ENCODE data around the gene CDH15. TPM values are rescaled to one million over a fixed set of nuclear protein-coding genes. Genes with fewer than 3 reads are reported as not detected.

Gene CDH15
- total and polyA plus RNA-seq, 2 of the 13 experiments (the other 11 are each of a cell fraction or from before 2014, with no cell fraction given), result 0.74 to 2.2 TPM

DNA sequence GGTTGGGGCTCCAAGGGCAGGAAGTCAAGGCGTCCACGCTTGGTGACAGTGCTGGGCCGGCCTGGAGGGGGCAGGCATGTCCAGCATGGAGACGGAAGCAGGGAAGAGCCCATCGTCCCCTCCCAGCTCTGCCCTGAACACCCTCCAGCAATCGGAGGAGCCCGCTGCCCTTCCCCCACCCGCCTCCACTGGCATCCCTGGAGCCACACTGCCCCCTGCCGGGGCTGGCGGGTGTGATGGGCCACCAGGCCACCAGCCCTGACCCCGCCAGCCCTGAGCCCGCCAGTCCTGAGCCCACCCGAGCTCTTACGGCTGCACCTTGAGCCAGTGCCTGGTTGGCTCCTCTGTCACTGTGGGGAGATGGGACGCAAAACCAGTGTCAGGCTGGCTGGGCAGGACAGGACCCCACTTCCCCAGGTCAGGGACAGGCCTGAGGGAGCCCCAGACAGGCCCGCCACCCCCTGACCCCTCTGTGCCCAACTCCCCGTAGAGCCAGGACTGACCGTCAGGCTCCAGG lies 4.1 kb upstream of the CDH15 start (continued):
- TF ChIP-seq GFI1 (CRISPR knock-in tag; IDR thresholded peaks at IDR 0.05; ENCODE audit: borderline replicate concordance), result no peak
- no peak for TF ChIP-seq PCBP1 (IDR thresholded peaks at IDR 0.05; ENCODE audit: borderline replicate concordance, low read depth, low read length)
- peak; percentile 31; the same call in 1 of the 2 replicates for TF ChIP-seq ZBTB20 (CRISPR knock-in tag; IDR thresholded peaks at IDR 0.05; ENCODE audit: borderline replicate concordance, low read depth)
- TF ChIP-seq ZNF619 (CRISPR knock-in tag; IDR thresholded peaks at IDR 0.05), result peak; percentile 99
- TF ChIP-seq, protein P1, sequence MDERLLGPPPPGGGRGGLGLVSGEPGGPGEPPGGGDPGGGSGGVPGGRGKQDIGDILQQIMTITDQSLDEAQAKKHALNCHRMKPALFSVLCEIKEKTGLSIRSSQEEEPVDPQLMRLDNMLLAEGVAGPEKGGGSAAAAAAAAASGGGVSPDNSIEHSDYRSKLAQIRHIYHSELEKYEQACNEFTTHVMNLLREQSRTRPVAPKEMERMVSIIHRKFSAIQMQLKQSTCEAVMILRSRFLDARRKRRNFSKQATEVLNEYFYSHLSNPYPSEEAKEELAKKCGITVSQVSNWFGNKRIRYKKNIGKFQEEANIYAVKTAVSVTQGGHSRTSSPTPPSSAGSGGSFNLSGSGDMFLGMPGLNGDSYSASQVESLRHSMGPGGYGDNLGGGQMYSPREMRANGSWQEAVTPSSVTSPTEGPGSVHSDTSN (CRISPR knock-in tag; IDR thresholded peaks at IDR 0.05), result 0 out of 2 replicates have a peak, but pooled peaks have one; percentile 2
- TF ChIP-seq ZNF530 (CRISPR knock-in tag; IDR thresholded peaks at IDR 0.05; ENCODE audit: low read depth), result no peak
- TF ChIP-seq PLRG1 (conservative IDR thresholded peaks at IDR 0.05), result no peak
- TF ChIP-seq, protein P2, sequence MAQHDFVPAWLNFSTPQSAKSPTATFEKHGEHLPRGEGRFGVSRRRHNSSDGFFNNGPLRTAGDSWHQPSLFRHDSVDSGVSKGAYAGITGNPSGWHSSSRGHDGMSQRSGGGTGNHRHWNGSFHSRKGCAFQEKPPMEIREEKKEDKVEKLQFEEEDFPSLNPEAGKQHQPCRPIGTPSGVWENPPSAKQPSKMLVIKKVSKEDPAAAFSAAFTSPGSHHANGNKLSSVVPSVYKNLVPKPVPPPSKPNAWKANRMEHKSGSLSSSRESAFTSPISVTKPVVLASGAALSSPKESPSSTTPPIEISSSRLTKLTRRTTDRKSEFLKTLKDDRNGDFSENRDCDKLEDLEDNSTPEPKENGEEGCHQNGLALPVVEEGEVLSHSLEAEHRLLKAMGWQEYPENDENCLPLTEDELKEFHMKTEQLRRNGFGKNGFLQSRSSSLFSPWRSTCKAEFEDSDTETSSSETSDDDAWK (CRISPR knock-in tag; IDR thresholded peaks at IDR 0.05), result no peak
- TF ChIP-seq, protein P3, sequence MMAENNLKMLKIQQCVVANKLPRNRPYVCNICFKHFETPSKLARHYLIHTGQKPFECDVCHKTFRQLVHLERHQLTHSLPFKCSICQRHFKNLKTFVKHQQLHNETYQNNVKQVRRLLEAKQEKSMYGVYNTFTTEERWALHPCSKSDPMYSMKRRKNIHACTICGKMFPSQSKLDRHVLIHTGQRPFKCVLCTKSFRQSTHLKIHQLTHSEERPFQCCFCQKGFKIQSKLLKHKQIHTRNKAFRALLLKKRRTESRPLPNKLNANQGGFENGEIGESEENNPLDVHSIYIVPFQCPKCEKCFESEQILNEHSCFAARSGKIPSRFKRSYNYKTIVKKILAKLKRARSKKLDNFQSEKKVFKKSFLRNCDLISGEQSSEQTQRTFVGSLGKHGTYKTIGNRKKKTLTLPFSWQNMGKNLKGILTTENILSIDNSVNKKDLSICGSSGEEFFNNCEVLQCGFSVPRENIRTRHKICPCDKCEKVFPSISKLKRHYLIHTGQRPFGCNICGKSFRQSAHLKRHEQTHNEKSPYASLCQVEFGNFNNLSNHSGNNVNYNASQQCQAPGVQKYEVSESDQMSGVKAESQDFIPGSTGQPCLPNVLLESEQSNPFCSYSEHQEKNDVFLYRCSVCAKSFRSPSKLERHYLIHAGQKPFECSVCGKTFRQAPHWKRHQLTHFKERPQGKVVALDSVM (CRISPR knock-in tag; IDR thresholded peaks at IDR 0.05), result no peak
- TF ChIP-seq MYC (CRISPR knock-in tag; IDR thresholded peaks at IDR 0.05; ENCODE audit: borderline replicate concordance), result peak; percentile 77
- peak; percentile 15; the same call in 1 of the 2 replicates for TF ChIP-seq ZNF564 (CRISPR knock-in tag; IDR thresholded peaks at IDR 0.05)
- TF ChIP-seq, protein P4, sequence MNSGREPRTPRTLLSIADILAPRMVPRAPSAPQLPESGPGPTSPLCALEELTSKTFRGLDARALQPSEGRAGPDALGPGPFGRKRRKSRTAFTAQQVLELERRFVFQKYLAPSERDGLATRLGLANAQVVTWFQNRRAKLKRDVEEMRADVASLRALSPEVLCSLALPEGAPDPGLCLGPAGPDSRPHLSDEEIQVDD (CRISPR knock-in tag; IDR thresholded peaks at IDR 0.05; ENCODE audit: borderline replicate concordance), result peak; percentile 54; the same call in 1 of the 2 replicates
- TF ChIP-seq ZNF501 (CRISPR knock-in tag; IDR thresholded peaks at IDR 0.05), result peak; percentile 92
- peak; percentile 74 for TF ChIP-seq ZFP90 (CRISPR knock-in tag; IDR thresholded peaks at IDR 0.05; ENCODE audit: borderline replicate concordance)
- TF ChIP-seq RXRA (CRISPR knock-in tag; IDR thresholded peaks at IDR 0.05), result peak; percentile 90
- TF ChIP-seq RXRB (CRISPR knock-in tag; IDR thresholded peaks at IDR 0.05; ENCODE audit: borderline replicate concordance), result peak; percentile 84
- peak; percentile 77 for TF ChIP-seq IRF2 (CRISPR knock-in tag; IDR thresholded peaks at IDR 0.05)
- TF ChIP-seq ATF7-NPFF (CRISPR knock-in tag; IDR thresholded peaks at IDR 0.05; ENCODE audit: low read depth), result no peak
- TF ChIP-seq HDAC6 (IDR thresholded peaks at IDR 0.05; ENCODE audit: low read depth, low read length), result no peak
- no peak for TF ChIP-seq ZNF746 (CRISPR knock-in tag; IDR thresholded peaks at IDR 0.05)
- TF ChIP-seq, protein P5, sequence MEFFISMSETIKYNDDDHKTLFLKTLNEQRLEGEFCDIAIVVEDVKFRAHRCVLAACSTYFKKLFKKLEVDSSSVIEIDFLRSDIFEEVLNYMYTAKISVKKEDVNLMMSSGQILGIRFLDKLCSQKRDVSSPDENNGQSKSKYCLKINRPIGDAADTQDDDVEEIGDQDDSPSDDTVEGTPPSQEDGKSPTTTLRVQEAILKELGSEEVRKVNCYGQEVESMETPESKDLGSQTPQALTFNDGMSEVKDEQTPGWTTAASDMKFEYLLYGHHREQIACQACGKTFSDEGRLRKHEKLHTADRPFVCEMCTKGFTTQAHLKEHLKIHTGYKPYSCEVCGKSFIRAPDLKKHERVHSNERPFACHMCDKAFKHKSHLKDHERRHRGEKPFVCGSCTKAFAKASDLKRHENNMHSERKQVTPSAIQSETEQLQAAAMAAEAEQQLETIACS (CRISPR knock-in tag; IDR thresholded peaks at IDR 0.05), result no peak
- peak; percentile 90 for TF ChIP-seq TARDBP (CRISPR knock-in tag; IDR thresholded peaks at IDR 0.05)
- TF ChIP-seq TGIF2 (CRISPR knock-in tag; IDR thresholded peaks at IDR 0.05), result no peak
- TF ChIP-seq, protein P6, sequence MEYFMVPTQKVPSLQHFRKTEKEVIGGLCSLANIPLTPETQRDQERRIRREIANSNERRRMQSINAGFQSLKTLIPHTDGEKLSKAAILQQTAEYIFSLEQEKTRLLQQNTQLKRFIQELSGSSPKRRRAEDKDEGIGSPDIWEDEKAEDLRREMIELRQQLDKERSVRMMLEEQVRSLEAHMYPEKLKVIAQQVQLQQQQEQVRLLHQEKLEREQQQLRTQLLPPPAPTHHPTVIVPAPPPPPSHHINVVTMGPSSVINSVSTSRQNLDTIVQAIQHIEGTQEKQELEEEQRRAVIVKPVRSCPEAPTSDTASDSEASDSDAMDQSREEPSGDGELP (IDR thresholded peaks at IDR 0.05; ENCODE audit: borderline replicate concordance, low read depth), result no peak; the same call in 1 of the 2 replicates
